HFFc6 (cell line): Measurements from ENCODE around the gene TPD52L2. TPM values are rescaled to one million over a fixed set of nuclear protein-coding genes. Genes with fewer than 3 reads are reported as not detected.
A peak's percentile ranks its signal among the peaks of the same experiment; 100 is the strongest.

Experiments used
- DNase-seq: peaks from one replicate; pipeline ENCODE4 v3.0.0-alpha.2; 2018
- H3K27ac Mint-ChIP-seq: 2 replicates; pipeline ENCODE4 v1.8.0; 2020; ENCODE audit warnings: mild to moderate bottlenecking, mixed read lengths
- H3K27me3 Mint-ChIP-seq: 2 replicates; pipeline ENCODE4 v1.8.0; 2021; ENCODE audit warnings: mild to moderate bottlenecking, moderate library complexity, mixed read lengths; ENCODE audit not compliant: insufficient read depth
- H3K36me3 Mint-ChIP-seq: 2 replicates; pipeline ENCODE4 v1.8.0; 2021; ENCODE audit warnings: low read depth, mixed read lengths
- H3K4me1 Mint-ChIP-seq: 2 replicates; pipeline ENCODE4 v1.8.0; 2020; ENCODE audit warnings: low read depth, mixed read lengths
- H3K4me3 Mint-ChIP-seq: 2 replicates; pipeline ENCODE4 v1.8.0; 2020; ENCODE audit warnings: mild to moderate bottlenecking, moderate library complexity, mixed read lengths
- H3K9me3 Mint-ChIP-seq: 2 replicates; pipeline ENCODE4 v1.8.0; 2020; ENCODE audit warnings: mild to moderate bottlenecking, mixed read lengths
- CTCF ChIP-seq: fragments of 200-600 bp; sonication (generic); IDR thresholded peaks from 2 replicates; pipeline ENCODE4 v1.5.0; 2021; ENCODE audit warnings: antibody characterized with exemption, mild to moderate bottlenecking
- total RNA-seq, 6 experiments: library from RNA; stranded (reverse); fragmentation: NEBNext Ultra II Directional; extraction: Animal tissue kit (Norgen Biotek cat#: 25700); gene quantifications; 2 replicates in 1 of 6; 3 replicates in 5 of 6; pipeline ENCODE4 v1.2.3, GENCODE V29; 2021

Gene TPD52L2
- total RNA-seq, 6 experiments from 2014 or later: 161 to 196 (median 169) TPM

- Mint-ChIP-seq H3K9me3 (no peaks in the 10 kb centered on the region), H3K4me3 (no peak overlapping the region), H3K36me3 (no peaks in the 10 kb centered on the region), H3K27me3 (peaks cover 9% of the 10 kb centered on the region), H3K4me1 (no peaks in the 10 kb centered on the region), H3K27ac (no peak overlapping the region)
- no peak for TF ChIP-seq CTCF
- DNase-seq: no peak
Observed at GRCh38 chr20:63843222-63843621, 21.8 kb upstream of the TPD52L2 start.

GRCh38 chr20:63843778-63844177 lies 21.3 kb upstream of the TPD52L2 start:
- Mint-ChIP-seq H3K27ac (no peak overlapping the region), H3K9me3 (no peaks in the 10 kb centered on the region), H3K4me3 (no peak overlapping the region), H3K4me1 (no peaks in the 10 kb centered on the region), H3K27me3 (peaks cover 7% of the 10 kb centered on the region), H3K36me3 (no peaks in the 10 kb centered on the region)
- DNase-seq: no peak
- no peak for TF ChIP-seq CTCF

GRCh38 chr20:63844511-63844991 lies 20.5 kb upstream of the TPD52L2 start:
- Mint-ChIP-seq H3K4me1 (no peaks in the 10 kb centered on the region), H3K4me3 (no peak overlapping the region), H3K27ac (no peak overlapping the region)

GRCh38 chr20:63846128-63846771 lies 18.8 kb upstream of the TPD52L2 start:
- Mint-ChIP-seq H3K27me3 (peaks cover 14% of the 10 kb centered on the region; the same call in 1 of the 2 replicates), H3K9me3 (no peaks in the 10 kb centered on the region), H3K4me3 (no peak overlapping the region), H3K36me3 (no peaks in the 10 kb centered on the region), H3K27ac (no peak overlapping the region), H3K4me1 (no peaks in the 10 kb centered on the region)
- DNase-seq: peak; percentile 16
- no peak for TF ChIP-seq CTCF

More at GRCh38 chr20:63844511-63844991, 20.5 kb upstream of the TPD52L2 start:
- no peak for DNase-seq
- peaks cover 11% of the 10 kb centered on the region for H3K27me3 Mint-ChIP-seq
- H3K36me3 Mint-ChIP-seq: no peaks in the 10 kb centered on the region
- no peaks in the 10 kb centered on the region for H3K9me3 Mint-ChIP-seq
- no peak for TF ChIP-seq CTCF

GRCh38 chr20:63846888-63847236 lies 18.2 kb upstream of the TPD52L2 start:
- no peak for DNase-seq
- no peak for TF ChIP-seq CTCF
- Mint-ChIP-seq H3K9me3 (no peaks in the 10 kb centered on the region), H3K36me3 (no peaks in the 10 kb centered on the region), H3K4me1 (no peaks in the 10 kb centered on the region), H3K27me3 (peaks cover 14% of the 10 kb centered on the region; the same call in 1 of the 2 replicates), H3K4me3 (no peak overlapping the region), H3K27ac (no peak overlapping the region)
